ENCODE data around the gene WDR47.

- TF ChIP-seq CTCF (IDR thresholded peaks at IDR 0.05; ENCODE audit: control extremely low read depth in 1 of 3, insufficient read depth in 1 of 3, low read depth in 1 of 3, low read length in 3 of 3) (no peak), E2F6 (IDR thresholded peaks at IDR 0.05) (no peak), RNF2 (IDR thresholded peaks at IDR 0.05; ENCODE audit: borderline replicate concordance, low read depth, low read length, missing control alignments, poor library complexity, severe bottlenecking) (no peak), EP300 (IDR thresholded peaks at IDR 0.05; ENCODE audit: borderline replicate concordance in 1 of 2, low read depth in 2 of 2, low read length in 2 of 2) (no peak)
Measured at GRCh38 chr1:109011335-109011734, 30.6 kb downstream of the WDR47 start.
